ENCODE data around the gene SEC23IP.
"Not testable (repeated sequence)": the region's sequence is repeated elsewhere in the genome, so short reads cannot be mapped to it uniquely, and the experiment has no call there.

SEC23IP gene

GRCh38 chr10:119892188-119893065 lies at the start of gene SEC23IP:
Gene SEC23IP, plus strand, starts transcription at chr10:119892730. Its CDS starts 53 bp downstream, at chr10:119892783.
- DNase-seq (ENCODE audit: low spot score) = peak; percentile 93

- no peak for DNase-seq (ENCODE audit: low spot score)
Observed at GRCh38 chr10:119845656-119846055, 46.9 kb upstream of the SEC23IP start.

- DNase-seq (ENCODE audit: low spot score) = peak; percentile 32
Observed at GRCh38 chr10:119849031-119849789, 43.3 kb upstream of the SEC23IP start.

GRCh38 chr10:119849944-119850343 lies 42.6 kb upstream of the SEC23IP start:
- no peak for DNase-seq (ENCODE audit: low spot score)

GRCh38 chr10:119852277-119852676 lies 40.3 kb upstream of the SEC23IP start:
- DNase-seq (ENCODE audit: low spot score) = no peak

- no peak for DNase-seq (ENCODE audit: low spot score)
Observed at GRCh38 chr10:119852822-119853221, 39.7 kb upstream of the SEC23IP start.

GRCh38 chr10:119853574-119853973 lies 39.0 kb upstream of the SEC23IP start:
- no peak for DNase-seq (ENCODE audit: low spot score)

- DNase-seq (ENCODE audit: low spot score) = no peak
Observed at GRCh38 chr10:119858063-119858462, 34.5 kb upstream of the SEC23IP start.

- peak; percentile 59 for DNase-seq (ENCODE audit: low spot score)
Observed at GRCh38 chr10:119859420-119860258, 32.9 kb upstream of the SEC23IP start.

GRCh38 chr10:119860866-119861607 lies 31.5 kb upstream of the SEC23IP start:
- no peak for DNase-seq (ENCODE audit: low spot score)

- DNase-seq (ENCODE audit: low spot score) = no peak
Observed at GRCh38 chr10:119862524-119862923, 30.0 kb upstream of the SEC23IP start.

GRCh38 chr10:119863951-119864565 lies 28.5 kb upstream of the SEC23IP start:
- no peak for DNase-seq (ENCODE audit: low spot score)

- no peak for DNase-seq (ENCODE audit: low spot score)
Observed at GRCh38 chr10:119865699-119866240, 26.8 kb upstream of the SEC23IP start.

GRCh38 chr10:119867317-119867716 lies 25.2 kb upstream of the SEC23IP start:
- DNase-seq (ENCODE audit: low spot score) = no peak

- not testable (repeated sequence) for DNase-seq (ENCODE audit: low spot score)
Observed at GRCh38 chr10:119869398-119869797, 23.1 kb upstream of the SEC23IP start.

GRCh38 chr10:119871881-119872609 lies 20.5 kb upstream of the SEC23IP start:
- DNase-seq (ENCODE audit: low spot score) = peak; percentile 37

GRCh38 chr10:119872610-119872859 lies 20.0 kb upstream of the SEC23IP start, which contains the start of gene MCMBP:
Gene MCMBP, minus strand, starts transcription at chr10:119872843. Its CDS starts 259 bp downstream, at chr10:119872584.
- DNase-seq (ENCODE audit: low spot score) = no peak

- DNase-seq (ENCODE audit: low spot score) = peak; percentile 80
Observed at GRCh38 chr10:119872860-119873681, 19.5 kb upstream of the SEC23IP start.

GRCh38 chr10:119878524-119878923 lies 14.0 kb upstream of the SEC23IP start:
- DNase-seq (ENCODE audit: low spot score) = no peak

All from SW480 (cell line).